Measurements from ENCODE around the gene ZNF521.
A peak's percentile ranks its signal among the peaks of the same experiment; 100 is the strongest.

Gene ZNF521

GRCh38 chr18:25298853-25299274, 53.1 kb downstream of the ZNF521 start:
- DNase-seq (ENCODE audit: low read depth), result peak; percentile 58
- no peak for TF ChIP-seq CTCF (IDR thresholded peaks at IDR 0.05; ENCODE audit: insufficient read depth, low read depth, low read length, missing control alignments)
- no peak overlapping the region for H3K4me3 ChIP-seq (ENCODE audit: low read length)

- TF ChIP-seq CTCF (IDR thresholded peaks at IDR 0.05; ENCODE audit: insufficient read depth, low read depth, low read length, missing control alignments), result no peak
- H3K4me3 ChIP-seq (ENCODE audit: low read length), result no peak overlapping the region
- no peak for DNase-seq (ENCODE audit: low read depth)
These were observed 56.3 kb downstream of the ZNF521 start for GRCh38 chr18:25295624-25296138.

- no peak for DNase-seq (ENCODE audit: low read depth)
- TF ChIP-seq CTCF (IDR thresholded peaks at IDR 0.05; ENCODE audit: insufficient read depth, low read depth, low read length, missing control alignments), result no peak
- no peak overlapping the region for H3K4me3 ChIP-seq (ENCODE audit: low read length)
These were observed 60.8 kb downstream of the ZNF521 start for GRCh38 chr18:25291150-25291549.

GRCh38 chr18:25289001-25289631, 62.9 kb downstream of the ZNF521 start:
- TF ChIP-seq CTCF (IDR thresholded peaks at IDR 0.05; ENCODE audit: insufficient read depth, low read depth, low read length, missing control alignments), result no peak
- peak; percentile 7 for DNase-seq (ENCODE audit: low read depth)
- H3K4me3 ChIP-seq (ENCODE audit: low read length), result no peak overlapping the region

GRCh38 chr18:25288340-25288938, 63.5 kb downstream of the ZNF521 start:
- H3K4me3 ChIP-seq (ENCODE audit: low read length), result no peak overlapping the region
- TF ChIP-seq CTCF (IDR thresholded peaks at IDR 0.05; ENCODE audit: insufficient read depth, low read depth, low read length, missing control alignments), result no peak
- no peak for DNase-seq (ENCODE audit: low read depth)

- no peak for DNase-seq (ENCODE audit: low read depth)
- TF ChIP-seq CTCF (IDR thresholded peaks at IDR 0.05; ENCODE audit: insufficient read depth, low read depth, low read length, missing control alignments), result no peak
- no peak overlapping the region for H3K4me3 ChIP-seq (ENCODE audit: low read length)
These were observed 64.9 kb downstream of the ZNF521 start for GRCh38 chr18:25287106-25287505.

All from epithelial cell of esophagus (primary cell).